PC-3 (cell line): ENCODE measurements around the gene KCNG4.

Source experiments
- EZH2 ChIP-seq: fragments of 300-600 bp; sonication (generic); IDR thresholded peaks from one replicate; pipeline ENCODE4 v1.6.1; 2017; ENCODE audit warnings: antibody characterized with exemption, mild to moderate bottlenecking, low read length; ENCODE audit not compliant: unreplicated experiment
- EZH2phosphoT487 ChIP-seq: fragments of 300-600 bp; sonication (generic); IDR thresholded peaks from 2 replicates; pipeline ENCODE4 v1.6.1; 2018; ENCODE audit warnings: mild to moderate bottlenecking, antibody characterized with exemption, low read length, borderline replicate concordance
- TF ChIP-seq, protein P1 (sequence below): fragments of 300-600 bp; sonication (generic); conservative IDR thresholded peaks from 2 replicates; pipeline ENCODE4 v1.5.1; 2017; ENCODE audit warnings: antibody characterized with exemption, low read depth, mild to moderate bottlenecking, low read length

DNA sequence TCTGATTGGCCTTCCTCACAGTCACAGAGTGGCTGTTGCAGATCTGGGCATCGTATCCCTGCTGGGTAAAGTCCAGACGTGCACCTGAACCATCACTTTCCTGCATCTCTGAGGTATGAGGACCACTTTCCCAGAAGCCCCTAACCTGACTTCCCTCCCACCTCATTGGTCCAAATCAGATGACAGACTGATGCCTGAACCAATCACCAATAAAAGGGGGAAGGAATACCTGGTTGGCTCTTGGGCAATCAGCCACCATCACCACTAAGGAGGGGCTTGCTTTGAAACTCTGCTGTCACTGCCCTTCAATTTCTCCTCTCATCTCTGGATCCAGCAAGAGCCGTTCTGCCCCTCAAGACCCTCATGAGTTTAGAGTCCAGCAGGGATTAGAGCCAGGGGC is 41.3 kb upstream of the KCNG4 start:
- no peak for TF ChIP-seq EZH2
- TF ChIP-seq, protein P1, sequence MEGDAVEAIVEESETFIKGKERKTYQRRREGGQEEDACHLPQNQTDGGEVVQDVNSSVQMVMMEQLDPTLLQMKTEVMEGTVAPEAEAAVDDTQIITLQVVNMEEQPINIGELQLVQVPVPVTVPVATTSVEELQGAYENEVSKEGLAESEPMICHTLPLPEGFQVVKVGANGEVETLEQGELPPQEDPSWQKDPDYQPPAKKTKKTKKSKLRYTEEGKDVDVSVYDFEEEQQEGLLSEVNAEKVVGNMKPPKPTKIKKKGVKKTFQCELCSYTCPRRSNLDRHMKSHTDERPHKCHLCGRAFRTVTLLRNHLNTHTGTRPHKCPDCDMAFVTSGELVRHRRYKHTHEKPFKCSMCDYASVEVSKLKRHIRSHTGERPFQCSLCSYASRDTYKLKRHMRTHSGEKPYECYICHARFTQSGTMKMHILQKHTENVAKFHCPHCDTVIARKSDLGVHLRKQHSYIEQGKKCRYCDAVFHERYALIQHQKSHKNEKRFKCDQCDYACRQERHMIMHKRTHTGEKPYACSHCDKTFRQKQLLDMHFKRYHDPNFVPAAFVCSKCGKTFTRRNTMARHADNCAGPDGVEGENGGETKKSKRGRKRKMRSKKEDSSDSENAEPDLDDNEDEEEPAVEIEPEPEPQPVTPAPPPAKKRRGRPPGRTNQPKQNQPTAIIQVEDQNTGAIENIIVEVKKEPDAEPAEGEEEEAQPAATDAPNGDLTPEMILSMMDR = no peak
- no peak for TF ChIP-seq EZH2phosphoT487
